NCI-H524 (cell line): ENCODE data around the gene LMBRD1.
A peak's percentile ranks its signal among the peaks of the same experiment; 100 is the strongest.
"Not testable (repeated sequence)": the region's sequence is repeated elsewhere in the genome, so short reads cannot be mapped to it uniquely, and the experiment has no call there.

Experiments used
- DNase-seq, 2 experiments: peaks; one replicate each; lab custom pipeline; 2025; lab: John Stamatoyannopoulos, UW

The LMBRD1 gene

DNA sequence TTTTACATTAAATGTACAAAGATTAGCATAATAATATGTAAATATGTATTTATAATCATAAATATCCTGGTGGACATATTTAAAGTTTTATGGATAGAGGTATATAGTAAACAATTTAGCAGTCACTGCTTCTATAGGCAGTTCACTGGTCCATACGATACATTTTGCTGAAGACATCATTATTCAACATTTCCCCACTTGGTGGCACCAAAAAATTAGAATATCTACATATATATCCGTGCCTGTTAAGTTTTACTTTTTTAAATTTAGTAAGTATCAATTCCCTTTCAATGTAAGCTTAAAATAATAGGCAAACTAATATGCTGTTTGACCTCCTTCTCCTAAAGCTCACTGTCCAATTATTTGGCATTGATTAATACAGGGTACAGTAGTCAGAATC, 64.2 kb downstream of the LMBRD1 start:
- DNase-seq: peak in 1 of 2 experiments; percentile 23

DNA sequence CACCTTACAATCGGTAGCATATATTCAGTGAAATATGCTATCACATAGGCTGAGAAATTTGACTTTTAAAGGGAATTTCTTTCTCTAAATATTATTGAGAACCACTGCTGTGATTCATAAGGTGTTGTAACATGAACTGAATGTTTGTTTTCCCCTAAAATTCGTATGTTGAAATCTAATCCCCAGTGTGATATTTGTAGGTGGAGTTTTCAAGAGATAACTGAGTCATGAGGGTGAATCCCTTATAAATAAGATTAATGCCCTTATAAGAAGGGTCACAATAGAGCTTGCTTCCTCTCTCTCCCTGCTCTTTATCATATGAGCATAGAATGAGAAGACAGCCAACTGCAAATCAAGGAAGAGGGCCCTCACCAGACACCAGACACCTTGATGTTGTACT, 64.8 kb downstream of the LMBRD1 start:
- no peak for DNase-seq

DNA sequence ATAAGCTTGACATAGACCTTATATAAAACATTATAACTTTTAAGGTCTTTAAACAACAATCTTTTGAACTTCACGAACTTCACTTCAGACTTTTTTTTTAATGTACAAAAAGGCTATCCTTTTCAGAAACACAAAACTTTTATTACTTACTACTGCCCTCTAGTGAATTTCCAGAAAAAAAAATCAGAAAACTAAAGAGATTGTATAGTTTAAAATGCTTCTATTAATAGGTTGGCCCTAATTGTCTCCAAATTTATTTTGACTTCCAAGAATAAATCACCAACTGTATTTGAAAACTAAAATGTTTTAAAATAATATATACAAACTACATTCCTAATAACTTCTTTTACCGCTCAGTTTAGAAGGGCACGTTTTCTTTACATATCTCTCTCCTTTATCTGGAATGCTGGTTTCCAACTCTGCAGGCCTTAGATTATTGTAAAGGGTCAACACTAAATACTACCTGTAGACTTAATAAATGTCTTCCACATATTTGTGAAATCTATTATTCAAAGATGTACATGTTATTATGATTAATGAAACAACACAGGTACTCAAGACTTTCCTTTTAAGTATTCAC, 66.8 kb downstream of the LMBRD1 start:
- peak in 1 of 2 experiments; percentile 9 for DNase-seq

DNA sequence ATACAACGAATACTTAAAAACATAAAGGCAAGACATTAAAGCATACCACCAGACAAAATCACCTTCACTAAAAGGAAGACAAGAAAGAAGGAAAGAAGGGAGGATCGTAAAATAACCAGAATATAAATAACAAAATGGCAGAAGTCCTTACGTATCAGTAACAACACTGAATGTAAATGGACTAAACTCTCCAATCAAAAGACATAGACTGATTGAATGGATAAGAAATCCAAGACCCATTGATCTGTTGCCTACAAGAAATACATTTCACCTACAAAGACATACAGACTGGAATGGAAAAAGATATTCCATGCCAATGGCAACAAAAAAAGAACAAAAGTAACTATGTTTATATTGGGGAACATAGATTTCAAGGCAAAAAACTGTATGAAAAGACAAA, 74.1 kb downstream of the LMBRD1 start:
- no peak for DNase-seq

- DNase-seq: peak; percentile 7 to 74
Measured at GRCh38 chr6:69719602-69720193, 77.1 kb downstream of the LMBRD1 start.

DNA sequence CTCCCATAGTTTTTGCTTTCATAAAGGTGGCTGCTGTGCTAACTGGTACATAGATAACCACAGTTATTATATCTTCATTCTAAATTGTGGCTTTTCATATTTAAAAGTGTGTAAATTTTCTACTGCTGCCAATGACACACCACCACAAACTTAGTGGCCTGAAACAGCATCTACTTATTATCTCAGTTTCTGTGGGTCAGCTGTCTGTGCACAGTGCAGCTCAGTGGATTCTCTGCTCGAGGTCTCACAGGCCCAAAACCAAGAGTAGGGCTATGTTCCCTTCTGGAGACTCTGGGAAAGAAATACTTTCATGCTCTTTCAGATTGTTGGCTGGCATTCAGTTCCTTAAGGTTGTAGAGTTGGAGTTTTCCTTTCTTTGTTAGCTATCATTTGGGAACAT, 90.1 kb downstream of the LMBRD1 start:
- DNase-seq: no peak

GRCh38 chr6:69705954-69706353, 90.9 kb downstream of the LMBRD1 start:
- DNase-seq: peak in 1 of 2 experiments; percentile 17

DNA sequence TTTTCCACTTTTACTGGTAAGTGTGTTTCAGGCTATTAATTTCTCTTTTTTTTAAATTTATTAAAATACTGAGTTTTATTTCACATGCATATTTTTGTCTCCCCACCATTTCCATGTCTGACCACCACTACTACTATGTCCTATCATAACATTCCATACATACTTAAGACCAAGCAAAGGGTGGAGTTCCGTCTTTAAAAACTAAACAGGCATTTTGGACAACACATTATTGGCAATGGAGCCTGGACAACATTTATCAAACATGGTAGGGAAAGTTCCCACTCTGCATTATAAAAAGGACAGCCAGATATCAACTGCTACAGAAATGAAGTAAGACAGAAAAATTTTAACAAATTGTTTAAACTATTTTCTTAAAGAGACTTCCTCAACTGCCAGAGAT, 91.9 kb downstream of the LMBRD1 start:
- no peak for DNase-seq

DNA sequence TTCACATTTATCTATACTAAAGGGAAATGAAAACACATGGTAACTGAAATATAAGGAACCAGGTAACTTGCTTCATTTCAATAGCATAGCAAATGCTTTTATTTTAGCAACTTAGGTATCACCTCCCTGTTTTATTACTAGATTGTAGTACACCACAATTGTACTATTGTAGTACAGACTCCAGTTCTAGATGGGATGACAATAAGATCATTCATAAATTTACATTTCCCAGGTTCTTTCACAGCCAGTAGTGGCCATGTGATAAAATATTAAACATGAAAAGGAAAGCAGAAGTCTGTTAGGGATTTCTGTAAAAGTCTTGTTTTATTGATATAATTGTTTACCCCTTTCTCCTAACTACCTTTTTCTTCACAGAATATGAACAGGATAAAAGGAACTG, 97.2 kb downstream of the LMBRD1 start:
- DNase-seq: no peak

- no peak for DNase-seq
Measured at GRCh38 chr6:69696273-69696672, 100.5 kb downstream of the LMBRD1 start.

GRCh38 chr6:69693762-69694161, 103.0 kb downstream of the LMBRD1 start:
- no peak for DNase-seq

DNA sequence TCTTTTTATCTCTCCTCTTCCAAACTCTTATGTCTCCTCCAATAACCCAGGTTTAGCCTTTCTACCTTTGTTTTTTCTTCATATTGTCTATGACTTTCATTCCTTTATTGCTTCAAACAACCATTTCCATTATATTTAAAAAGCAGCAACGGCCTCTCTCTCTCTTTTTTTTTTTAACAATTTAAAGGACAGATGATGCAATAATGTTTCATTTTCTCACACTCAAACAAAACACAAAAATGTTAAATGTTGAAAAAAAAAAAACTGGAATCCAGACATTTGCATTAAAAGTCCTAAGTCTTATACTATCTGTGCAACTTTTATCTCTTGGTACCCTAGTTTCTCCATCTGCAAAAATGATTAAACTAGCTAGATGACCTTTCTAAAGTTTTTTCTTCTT, 105.8 kb downstream of the LMBRD1 start:
- DNase-seq: no peak

- DNase-seq: no peak
Measured at GRCh38 chr6:69680302-69680701, 116.5 kb downstream of the LMBRD1 start.

- DNase-seq: no peak
Measured at GRCh38 chr6:69673298-69673697, 123.5 kb downstream of the LMBRD1 start.

DNA sequence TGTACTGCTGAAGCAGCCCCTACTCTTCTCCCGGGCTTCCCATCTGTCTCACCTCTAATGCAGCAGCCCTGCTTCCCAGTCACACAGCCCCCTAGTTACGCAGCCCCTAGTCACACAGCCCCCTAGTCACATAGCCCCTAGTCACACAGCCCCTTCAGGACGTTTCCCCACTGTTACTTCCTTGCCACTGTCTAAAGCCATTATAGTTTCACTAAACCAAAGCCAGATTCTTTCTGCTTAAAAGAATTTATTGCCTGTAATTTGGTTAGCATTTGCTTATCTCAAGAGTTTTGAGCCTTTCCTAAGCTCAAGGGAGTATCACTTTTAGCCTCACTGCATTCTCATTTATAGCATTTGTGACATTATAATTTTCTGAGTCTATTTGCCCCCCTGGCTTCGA, 127.9 kb downstream of the LMBRD1 start:
- DNase-seq: peak in 1 of 2 experiments; percentile 25

DNA sequence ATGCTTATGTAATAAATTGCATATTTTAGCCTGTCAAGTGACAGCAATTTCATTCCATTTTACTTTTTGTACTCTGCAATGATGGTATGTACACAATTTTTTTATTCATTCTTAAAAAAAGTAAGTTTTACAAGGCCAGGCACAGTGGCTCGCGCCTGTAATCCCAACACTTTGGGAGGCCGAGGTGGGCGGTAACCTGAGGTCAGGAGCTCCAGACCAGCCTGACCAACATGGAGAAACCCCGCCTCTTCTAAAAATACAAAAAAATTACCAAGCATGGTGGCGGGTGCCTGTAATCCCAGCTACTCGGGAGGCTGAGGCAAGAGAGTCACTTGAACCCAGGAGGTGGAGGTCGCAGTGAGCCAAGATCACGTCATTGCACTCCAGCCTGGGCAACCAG, 130.0 kb downstream of the LMBRD1 start:
- DNase-seq: not testable (repeated sequence)

GRCh38 chr6:69665437-69665836, 131.4 kb downstream of the LMBRD1 start:
- no peak for DNase-seq

DNA sequence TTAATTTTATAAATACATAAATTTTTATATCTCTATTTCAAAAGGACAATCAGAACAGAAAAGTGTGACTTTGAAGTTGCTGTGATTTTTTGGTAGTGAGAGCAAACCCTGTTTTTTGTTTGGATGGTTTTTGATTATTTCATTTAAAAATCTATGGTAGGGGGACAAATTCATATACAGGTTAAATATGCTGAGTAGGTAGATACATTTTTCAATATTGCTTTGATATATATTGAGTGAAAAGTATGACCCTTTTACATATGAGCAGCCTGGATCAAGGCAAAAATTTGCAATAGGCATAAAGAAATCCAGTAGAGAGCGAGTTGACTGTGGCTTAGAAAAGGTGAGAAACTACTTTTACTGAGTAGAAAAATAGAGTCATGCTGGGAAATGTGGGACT, 132.3 kb downstream of the LMBRD1 start:
- DNase-seq: no peak

DNA sequence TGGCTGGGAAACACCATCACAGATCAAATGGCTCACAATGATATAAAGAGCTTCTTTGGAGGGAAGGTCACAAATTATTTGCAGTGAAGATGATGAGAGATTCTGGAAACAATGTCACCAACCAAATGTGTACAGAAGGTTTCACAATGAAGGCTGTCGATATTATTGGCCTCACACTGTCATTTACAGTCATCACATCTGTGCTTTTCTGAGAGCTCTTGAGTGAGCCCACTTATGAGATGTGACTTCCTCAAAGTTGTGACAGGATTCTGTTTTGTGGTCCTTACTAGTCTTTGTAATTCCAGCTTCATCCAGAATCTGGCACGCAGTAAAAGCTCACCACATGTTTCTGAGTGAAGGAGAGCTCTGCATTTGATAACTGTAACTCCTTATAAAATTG, 133.6 kb downstream of the LMBRD1 start:
- peak in 1 of 2 experiments; percentile 36 for DNase-seq

DNA sequence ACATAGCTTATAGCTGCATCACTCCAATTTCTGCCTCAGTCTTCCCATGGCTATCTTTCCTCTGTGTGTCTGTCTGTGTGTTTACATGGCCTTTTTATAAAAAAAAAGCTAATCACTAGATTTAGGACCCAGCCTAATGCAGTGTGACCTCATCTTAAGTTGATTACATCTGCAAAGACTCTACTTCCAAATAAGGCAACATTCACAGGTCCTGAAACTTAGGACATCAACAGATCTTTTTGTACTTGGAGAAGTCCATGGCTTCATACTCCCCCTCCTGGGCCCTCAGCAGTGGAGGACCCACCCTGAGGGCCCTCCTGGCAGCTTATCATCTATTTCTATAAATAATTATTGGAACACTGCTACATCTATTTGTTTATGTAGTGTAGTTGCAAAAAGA, 146.1 kb downstream of the LMBRD1 start:
- no peak for DNase-seq

- no peak for DNase-seq
Measured at GRCh38 chr6:69647726-69648125, 149.1 kb downstream of the LMBRD1 start.

DNA sequence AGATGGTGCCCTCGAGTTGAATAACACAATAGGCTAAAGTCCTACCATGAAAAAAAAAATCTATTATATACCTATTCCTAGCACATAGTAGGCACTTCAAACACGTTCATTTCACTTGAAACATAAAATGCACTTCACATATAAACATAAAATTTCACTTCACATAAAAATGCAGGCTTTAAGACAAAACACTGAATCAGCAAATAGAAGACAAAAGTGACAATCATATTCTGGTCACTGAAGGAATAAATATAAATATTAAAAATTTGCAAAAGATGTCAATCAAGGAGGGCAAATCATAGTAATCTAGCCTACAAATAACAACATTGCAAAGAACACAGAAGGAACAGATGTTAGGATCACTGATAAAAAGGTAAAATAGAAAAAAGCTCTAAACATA, 153.1 kb downstream of the LMBRD1 start:
- no peak for DNase-seq

DNA sequence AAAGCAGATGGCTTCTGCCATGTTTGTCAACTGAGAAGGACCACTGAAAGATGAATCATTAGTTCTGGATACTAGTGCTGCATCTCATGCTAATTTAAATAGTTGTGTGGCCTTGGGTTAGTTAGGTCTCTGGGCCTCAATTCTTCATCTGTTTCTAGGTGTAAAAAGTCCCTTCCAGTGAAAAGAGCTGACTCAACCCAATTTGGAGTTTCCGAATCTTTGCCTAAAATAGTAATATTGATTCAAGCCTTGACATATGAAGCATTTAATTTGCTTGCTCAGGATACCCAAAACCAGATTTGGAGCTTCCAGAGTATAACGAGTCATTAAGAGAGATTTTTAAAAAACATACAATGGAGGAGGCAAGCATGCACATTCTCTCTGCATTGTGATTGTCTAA, 163.9 kb downstream of the LMBRD1 start:
- DNase-seq: no peak
